Measurements from ENCODE around the gene ADAM19.

ADAM19 gene

DNA sequence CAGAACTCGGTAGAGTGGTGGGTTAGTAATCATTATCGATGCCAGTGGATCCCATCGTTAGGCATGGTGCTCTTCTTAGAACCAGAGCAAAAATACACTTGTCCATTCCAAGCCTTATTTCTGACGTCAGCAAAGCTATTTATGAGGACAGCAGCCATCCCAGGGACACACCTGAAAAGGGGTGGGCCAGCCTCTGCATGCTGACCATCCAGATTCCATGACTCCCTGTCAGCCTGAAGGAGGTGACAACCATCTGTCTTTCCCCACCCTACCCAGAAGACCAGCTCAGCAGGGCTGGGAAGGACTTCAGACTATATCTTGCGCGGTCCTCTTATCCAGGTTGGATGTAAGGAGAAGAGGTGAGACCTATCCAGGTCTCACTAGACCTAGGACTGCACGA is 121.3 kb downstream of the ADAM19 start:
- Histone ChIP-seq H3K9me3 (ENCODE audit: low read length) (no peaks in the 10 kb centered on the region), H3K9ac (ENCODE audit: low read length) (no peak overlapping the region), H3K27ac (ENCODE audit: low read depth, low read length) (no peak overlapping the region)

DNA sequence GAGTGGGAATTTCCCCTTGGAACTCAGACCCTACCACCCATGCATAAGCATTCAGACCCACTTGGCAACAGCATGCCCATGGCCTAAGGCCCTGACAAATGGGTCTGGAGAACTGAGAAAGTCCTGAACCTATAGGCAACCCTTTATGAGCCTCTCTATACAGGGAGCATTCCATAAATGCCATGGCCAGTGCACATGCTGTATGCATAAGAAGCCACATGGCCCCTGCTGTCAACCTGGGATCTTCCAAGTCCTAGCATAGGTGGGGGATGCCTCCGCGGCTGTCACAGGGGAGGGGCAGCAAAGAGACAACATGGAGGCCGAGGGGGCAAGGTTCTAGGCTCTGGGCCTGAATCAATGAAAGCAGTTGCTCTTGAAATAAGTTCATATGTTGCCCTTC is 123.8 kb downstream of the ADAM19 start:
- H3K27me3 ChIP-seq (ENCODE audit: control insufficient read depth in 1 of 2, insufficient read depth in 2 of 2, low read length in 2 of 2), result no peaks in the 10 kb centered on the region
- H3K9me3 ChIP-seq (ENCODE audit: low read length), result no peaks in the 10 kb centered on the region
- no peak overlapping the region for H3K27ac ChIP-seq (ENCODE audit: low read depth, low read length)
- H3K4me1 ChIP-seq (ENCODE audit: insufficient read depth, low read length), result peaks cover 17% of the 10 kb centered on the region
- no peaks in the 10 kb centered on the region for H3K36me3 ChIP-seq (ENCODE audit: insufficient read depth, low read length)
- no peak overlapping the region for H3K4me3 ChIP-seq (ENCODE audit: low read depth in 1 of 2, low read length in 2 of 2)
- H3K9ac ChIP-seq (ENCODE audit: low read length), result no peak overlapping the region

More for the DNA sequence above, 121.3 kb downstream of the ADAM19 start:
- peaks cover 20% of the 10 kb centered on the region for H3K4me1 ChIP-seq (ENCODE audit: insufficient read depth, low read length)
- H3K27me3 ChIP-seq (ENCODE audit: control insufficient read depth in 1 of 2, insufficient read depth in 2 of 2, low read length in 2 of 2), result no peaks in the 10 kb centered on the region
- no peak overlapping the region for H3K4me3 ChIP-seq (ENCODE audit: low read depth in 1 of 2, low read length in 2 of 2)
- no peaks in the 10 kb centered on the region for H3K36me3 ChIP-seq (ENCODE audit: insufficient read depth, low read length)

DNA sequence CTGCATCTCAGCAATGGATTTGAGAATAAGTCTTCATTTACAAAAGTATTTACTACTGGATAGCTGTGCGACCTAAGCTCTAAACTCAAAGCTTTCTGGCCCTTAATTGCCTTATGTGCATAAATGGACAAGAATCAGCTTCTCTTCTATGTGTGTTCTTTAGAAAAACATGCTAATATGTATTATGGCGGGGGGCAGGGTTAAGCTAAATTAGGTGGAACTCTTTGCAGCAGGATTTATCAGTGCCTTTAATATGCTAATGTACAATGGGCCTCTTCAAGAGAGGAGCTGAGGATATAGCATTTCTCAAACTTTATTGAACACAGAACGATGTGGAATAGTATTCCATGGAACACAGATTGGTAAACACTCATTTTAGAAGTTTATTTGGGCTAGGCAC is 125.6 kb downstream of the ADAM19 start:
- no peaks in the 10 kb centered on the region for H3K27me3 ChIP-seq (ENCODE audit: control insufficient read depth in 1 of 2, insufficient read depth in 2 of 2, low read length in 2 of 2)
- H3K9ac ChIP-seq (ENCODE audit: low read length), result no peak overlapping the region
- H3K4me3 ChIP-seq (ENCODE audit: low read depth in 1 of 2, low read length in 2 of 2), result no peak overlapping the region
- H3K9me3 ChIP-seq (ENCODE audit: low read length), result no peaks in the 10 kb centered on the region
- H3K36me3 ChIP-seq (ENCODE audit: insufficient read depth, low read length), result no peaks in the 10 kb centered on the region
- peaks cover 17% of the 10 kb centered on the region for H3K4me1 ChIP-seq (ENCODE audit: insufficient read depth, low read length)
- H3K27ac ChIP-seq (ENCODE audit: low read depth, low read length), result peak overlapping the region; percentile 35

DNA sequence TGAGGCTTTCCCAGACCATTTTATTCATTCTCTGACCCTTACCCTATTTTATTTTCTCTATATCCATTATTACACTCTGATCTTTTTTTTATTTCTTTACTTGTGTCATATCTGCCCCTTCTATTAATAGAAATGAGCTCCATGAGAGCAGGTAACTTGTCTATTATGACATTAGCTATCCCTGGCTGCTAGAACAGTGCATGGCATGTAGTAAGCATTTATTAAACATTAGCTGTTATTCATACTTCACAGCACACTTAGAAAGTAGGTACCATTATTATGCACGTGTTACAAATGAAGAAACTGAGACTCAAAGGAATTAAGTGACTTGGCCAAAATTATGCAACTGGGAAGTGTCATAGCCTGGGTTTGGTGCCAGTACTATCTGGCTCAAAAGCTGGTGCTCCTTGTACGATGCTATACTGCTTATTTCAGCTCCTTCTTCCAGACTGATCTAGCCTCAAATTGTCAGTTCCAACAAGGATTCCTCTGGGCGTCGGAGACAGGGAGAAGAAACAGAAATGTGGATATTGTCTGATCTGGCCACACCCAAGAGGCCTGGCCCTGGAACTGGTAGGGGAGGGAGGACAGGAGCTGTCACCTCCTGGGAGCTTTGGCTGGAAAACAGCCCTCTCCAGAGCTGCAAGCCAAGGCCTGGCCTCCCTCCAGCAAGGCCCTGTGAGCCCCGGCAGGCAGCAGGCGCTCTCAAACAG is 126.4 kb downstream of the ADAM19 start:
- H3K36me3 ChIP-seq (ENCODE audit: insufficient read depth, low read length), result no peaks in the 10 kb centered on the region
- peak overlapping the region; percentile 35 for H3K27ac ChIP-seq (ENCODE audit: low read depth, low read length)
- H3K9me3 ChIP-seq (ENCODE audit: low read length), result no peaks in the 10 kb centered on the region
- H3K27me3 ChIP-seq (ENCODE audit: control insufficient read depth in 1 of 2, insufficient read depth in 2 of 2, low read length in 2 of 2), result no peaks in the 10 kb centered on the region
- H3K4me3 ChIP-seq (ENCODE audit: low read depth in 1 of 2, low read length in 2 of 2), result no peak overlapping the region
- peaks cover 17% of the 10 kb centered on the region for H3K4me1 ChIP-seq (ENCODE audit: insufficient read depth, low read length)
- H3K9ac ChIP-seq (ENCODE audit: low read length), result no peak overlapping the region

DNA sequence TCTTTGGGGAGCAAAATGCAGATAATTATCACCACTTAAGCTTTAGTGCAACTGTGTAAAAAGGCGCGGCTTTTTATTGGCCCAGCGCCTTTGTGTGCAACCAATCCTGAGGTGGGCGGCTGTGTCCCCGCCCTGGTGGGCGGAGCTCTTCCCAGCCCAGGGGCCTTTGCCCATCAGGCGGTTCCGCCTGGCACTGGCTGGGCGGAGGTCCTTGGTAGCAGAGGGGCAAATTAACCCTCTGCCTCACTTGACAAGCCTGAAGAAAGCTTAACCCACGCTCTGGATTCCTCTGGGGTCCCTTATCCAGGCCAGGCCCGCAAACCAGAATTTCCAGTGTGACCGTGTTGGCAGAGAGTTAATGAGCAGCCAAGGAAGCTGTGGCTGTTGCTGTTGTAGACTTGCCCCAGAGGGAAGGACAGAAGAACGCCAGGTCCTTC is 128.4 kb downstream of the ADAM19 start:
- no peak overlapping the region for H3K9ac ChIP-seq (ENCODE audit: low read length)
- no peaks in the 10 kb centered on the region for H3K9me3 ChIP-seq (ENCODE audit: low read length)
- peaks cover 23% of the 10 kb centered on the region for H3K4me1 ChIP-seq (ENCODE audit: insufficient read depth, low read length)
- no peak overlapping the region for H3K27ac ChIP-seq (ENCODE audit: low read depth, low read length)
- H3K4me3 ChIP-seq (ENCODE audit: low read depth in 1 of 2, low read length in 2 of 2), result no peak overlapping the region
- H3K36me3 ChIP-seq (ENCODE audit: insufficient read depth, low read length), result no peaks in the 10 kb centered on the region
- no peaks in the 10 kb centered on the region for H3K27me3 ChIP-seq (ENCODE audit: control insufficient read depth in 1 of 2, insufficient read depth in 2 of 2, low read length in 2 of 2)

DNA sequence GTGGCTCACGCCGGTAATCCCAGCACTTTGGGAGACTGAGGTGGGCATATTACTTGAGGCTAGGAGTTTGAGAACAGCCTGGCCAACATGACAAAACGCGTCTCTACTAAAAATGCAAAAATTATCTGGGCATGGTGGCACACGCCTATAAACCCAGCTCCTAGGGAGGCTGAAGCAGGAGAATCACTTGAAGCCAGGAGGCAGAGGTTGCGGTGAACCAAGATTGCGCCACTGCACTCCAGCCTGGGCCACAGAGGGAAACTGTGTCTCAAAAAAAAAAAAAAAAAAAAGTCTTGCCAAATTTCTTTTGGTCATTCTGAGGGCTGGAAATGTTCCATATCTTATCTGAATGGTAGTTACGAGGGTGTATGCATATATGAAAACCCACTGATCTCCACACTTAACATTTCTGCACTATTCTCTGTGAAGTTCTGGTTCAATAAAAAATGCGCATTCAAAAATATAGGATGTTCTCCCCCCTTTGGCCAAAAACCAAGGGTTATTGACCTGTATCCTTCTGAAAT is 129.1 kb downstream of the ADAM19 start:
- no peak overlapping the region for H3K4me3 ChIP-seq (ENCODE audit: low read depth in 1 of 2, low read length in 2 of 2)
- H3K27me3 ChIP-seq (ENCODE audit: control insufficient read depth in 1 of 2, insufficient read depth in 2 of 2, low read length in 2 of 2), result no peaks in the 10 kb centered on the region
- H3K27ac ChIP-seq (ENCODE audit: low read depth, low read length), result no peak overlapping the region
- H3K9me3 ChIP-seq (ENCODE audit: low read length), result no peaks in the 10 kb centered on the region
- no peaks in the 10 kb centered on the region for H3K36me3 ChIP-seq (ENCODE audit: insufficient read depth, low read length)
- H3K9ac ChIP-seq (ENCODE audit: low read length), result no peak overlapping the region
- peaks cover 23% of the 10 kb centered on the region for H3K4me1 ChIP-seq (ENCODE audit: insufficient read depth, low read length)

DNA sequence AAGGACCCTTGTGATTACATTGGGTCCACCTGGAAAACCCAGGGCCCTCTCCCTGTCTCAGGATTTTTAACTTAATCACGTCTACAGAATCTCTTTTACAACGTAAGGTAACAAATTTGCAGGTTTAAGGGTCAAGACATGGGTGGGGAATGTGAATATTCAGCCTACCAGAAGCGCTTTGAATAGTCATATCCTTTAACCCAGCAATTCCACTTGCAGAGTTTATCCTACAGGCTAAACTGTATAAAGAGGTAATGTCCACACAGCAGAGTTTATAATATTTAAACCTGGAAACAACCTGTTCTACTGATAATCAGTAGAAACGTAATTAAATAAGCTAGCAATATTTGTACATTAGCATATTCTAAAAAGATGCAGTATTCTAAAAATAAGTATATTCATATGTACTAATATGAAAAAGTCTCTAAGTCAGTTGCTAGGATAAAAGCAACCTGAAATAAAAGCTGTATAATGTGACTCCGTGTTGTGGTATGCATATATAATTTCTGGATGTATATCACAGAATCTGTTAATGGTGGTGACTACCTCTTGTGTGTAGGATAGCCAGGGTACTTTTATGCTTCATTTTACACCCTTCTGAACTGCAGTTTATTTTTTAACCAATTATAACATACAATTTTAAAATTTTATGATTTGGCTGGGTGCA is 129.7 kb downstream of the ADAM19 start:
- Histone ChIP-seq H3K27me3 (ENCODE audit: control insufficient read depth in 1 of 2, insufficient read depth in 2 of 2, low read length in 2 of 2) (no peaks in the 10 kb centered on the region), H3K9me3 (ENCODE audit: low read length) (no peaks in the 10 kb centered on the region), H3K4me3 (ENCODE audit: low read depth in 1 of 2, low read length in 2 of 2) (no peak overlapping the region), H3K27ac (ENCODE audit: low read depth, low read length) (no peak overlapping the region), H3K4me1 (ENCODE audit: insufficient read depth, low read length) (peaks cover 23% of the 10 kb centered on the region), H3K9ac (ENCODE audit: low read length) (no peak overlapping the region), H3K36me3 (ENCODE audit: insufficient read depth, low read length) (no peaks in the 10 kb centered on the region)

GRCh38 chr5:157444224-157444623 is 131.4 kb downstream of the ADAM19 start:
- no peak overlapping the region for H3K27ac ChIP-seq (ENCODE audit: low read depth, low read length)
- H3K9ac ChIP-seq (ENCODE audit: low read length), result no peak overlapping the region
- H3K4me1 ChIP-seq (ENCODE audit: insufficient read depth, low read length), result peaks cover 14% of the 10 kb centered on the region
- H3K4me3 ChIP-seq (ENCODE audit: low read depth in 1 of 2, low read length in 2 of 2), result no peak overlapping the region
- H3K36me3 ChIP-seq (ENCODE audit: insufficient read depth, low read length), result no peaks in the 10 kb centered on the region
- H3K27me3 ChIP-seq (ENCODE audit: control insufficient read depth in 1 of 2, insufficient read depth in 2 of 2, low read length in 2 of 2), result no peaks in the 10 kb centered on the region
- no peaks in the 10 kb centered on the region for H3K9me3 ChIP-seq (ENCODE audit: low read length)

DNA sequence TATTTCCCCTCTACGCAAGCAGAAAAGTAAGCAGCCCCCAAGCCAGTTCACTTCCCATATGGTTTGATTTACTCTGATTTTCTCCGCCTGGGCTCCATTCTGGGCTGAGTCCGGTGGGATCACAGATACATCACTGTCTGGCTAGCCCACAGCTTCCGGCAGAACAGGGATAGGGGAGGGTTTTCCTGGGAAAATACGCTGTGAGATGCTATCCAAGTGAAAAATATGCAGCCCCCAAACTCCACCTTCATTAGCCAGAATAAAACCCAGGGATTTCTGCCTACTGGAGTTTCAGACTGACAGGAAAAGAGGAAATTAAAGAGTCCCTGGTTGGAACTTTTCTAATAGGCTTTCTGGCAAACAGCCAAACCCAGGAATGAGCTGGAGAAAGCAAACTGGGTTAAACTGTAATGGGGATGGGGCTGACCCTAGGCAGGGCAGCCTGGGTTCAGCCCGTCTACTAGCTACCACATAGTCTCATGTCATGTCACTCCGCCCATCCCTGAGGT is 132.5 kb downstream of the ADAM19 start:
- Histone ChIP-seq H3K36me3 (ENCODE audit: insufficient read depth, low read length) (no peaks in the 10 kb centered on the region), H3K4me3 (ENCODE audit: low read depth in 1 of 2, low read length in 2 of 2) (no peak overlapping the region), H3K27me3 (ENCODE audit: control insufficient read depth in 1 of 2, insufficient read depth in 2 of 2, low read length in 2 of 2) (no peaks in the 10 kb centered on the region), H3K4me1 (ENCODE audit: insufficient read depth, low read length) (peaks cover 6% of the 10 kb centered on the region), H3K9ac (ENCODE audit: low read length) (no peak overlapping the region), H3K9me3 (ENCODE audit: low read length) (no peaks in the 10 kb centered on the region), H3K27ac (ENCODE audit: low read depth, low read length) (no peak overlapping the region)

DNA sequence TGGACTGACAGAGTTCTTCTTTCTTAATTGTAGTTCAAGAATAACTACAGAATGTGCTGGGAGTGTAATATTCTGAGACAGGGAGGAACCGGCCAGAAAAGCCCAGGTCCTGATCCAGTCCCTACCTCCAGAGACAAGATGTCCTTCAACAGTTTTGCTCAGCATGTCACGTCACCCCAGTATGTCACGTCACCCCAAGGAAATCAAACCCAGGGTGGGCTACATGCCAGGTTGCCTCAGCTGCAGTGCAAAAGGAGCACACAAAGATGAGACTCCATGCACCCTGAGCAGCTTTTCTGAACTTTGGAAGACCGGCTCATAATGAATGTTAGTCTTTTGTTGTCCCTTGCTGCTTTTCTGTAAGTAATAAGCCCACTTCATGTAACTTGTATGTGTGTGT is 141.5 kb downstream of the ADAM19 start:
- Histone ChIP-seq H3K9me3 (ENCODE audit: low read length) (no peaks in the 10 kb centered on the region), H3K27me3 (ENCODE audit: control insufficient read depth in 1 of 2, insufficient read depth in 2 of 2, low read length in 2 of 2) (no peaks in the 10 kb centered on the region), H3K36me3 (ENCODE audit: insufficient read depth, low read length) (no peaks in the 10 kb centered on the region), H3K4me3 (ENCODE audit: low read depth in 1 of 2, low read length in 2 of 2) (no peak overlapping the region), H3K9ac (ENCODE audit: low read length) (no peak overlapping the region), H3K4me1 (ENCODE audit: insufficient read depth, low read length) (peaks cover 9% of the 10 kb centered on the region), H3K27ac (ENCODE audit: low read depth, low read length) (no peak overlapping the region)

- Histone ChIP-seq H3K4me1 (ENCODE audit: insufficient read depth, low read length) (peaks cover 9% of the 10 kb centered on the region), H3K27ac (ENCODE audit: low read depth, low read length) (no peak overlapping the region), H3K27me3 (ENCODE audit: control insufficient read depth in 1 of 2, insufficient read depth in 2 of 2, low read length in 2 of 2) (no peaks in the 10 kb centered on the region), H3K9me3 (ENCODE audit: low read length) (no peaks in the 10 kb centered on the region), H3K4me3 (ENCODE audit: low read depth in 1 of 2, low read length in 2 of 2) (no peak overlapping the region), H3K36me3 (ENCODE audit: insufficient read depth, low read length) (no peaks in the 10 kb centered on the region), H3K9ac (ENCODE audit: low read length) (no peak overlapping the region)
Observed at GRCh38 chr5:157431544-157432200, 143.9 kb downstream of the ADAM19 start.
